K562 (cell line): Measurements from ENCODE around the gene F2RL2.

Experiments used
- JUN ChIP-seq, 2 experiments: sonication (generic) in 1 of 2; formaldehyde crosslinking in 1 of 2; IDR thresholded peaks; 2 replicates each; pipeline versions ENCODE4 v1.6.1 to v1.8.0; 2012 to 2022; ENCODE audit warnings: borderline replicate concordance in 2 of 2, mild to moderate bottlenecking in 2 of 2, improper control_type of control experiment in 1 of 2, low read depth in 1 of 2, low read length in 1 of 2, missing genetic modification reagents in 1 of 2
- RCOR1 ChIP-seq, 2 experiments: IDR thresholded peaks; 2 replicates each; pipeline ENCODE4 v1.6.1; 2012; ENCODE audit warnings: low read depth in 2 of 2, low read length in 2 of 2, borderline replicate concordance in 1 of 2, improper control_type of control experiment in 1 of 2
- ZNF143 ChIP-seq: sonication (generic); formaldehyde crosslinking; IDR thresholded peaks from 2 replicates; pipeline ENCODE4 v1.9.0; 2022; ENCODE audit warnings: mild to moderate bottlenecking, missing genetic modification reagents

DNA sequence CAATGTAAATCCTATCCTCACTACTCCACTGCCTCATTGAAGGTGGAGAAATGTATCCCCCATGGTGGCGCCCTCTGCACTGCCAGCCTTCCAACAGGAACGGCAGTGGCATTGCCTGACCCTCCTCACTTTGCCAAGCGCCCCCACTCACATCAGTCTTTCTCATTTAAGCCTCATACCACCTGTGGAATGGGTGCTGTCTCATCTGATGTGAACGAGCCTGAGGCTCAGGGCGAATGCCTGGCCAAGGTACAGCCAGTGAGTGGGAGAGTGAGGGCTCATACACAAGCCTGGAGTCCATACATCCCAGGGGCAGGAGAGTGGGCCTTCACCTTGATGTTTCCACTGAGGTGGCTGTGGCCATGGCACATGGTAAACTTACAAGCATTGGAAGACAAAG is 10.3 kb downstream of the F2RL2 start:
- TF ChIP-seq RCOR1 (IDR thresholded peaks at IDR 0.05; ENCODE audit: borderline replicate concordance in 1 of 2, low read depth in 2 of 2, low read length in 2 of 2) (no peak), JUN (IDR thresholded peaks at IDR 0.05; ENCODE audit: borderline replicate concordance, low read depth, low read length) (no peak), JUN (CRISPR knock-in tag; IDR thresholded peaks at IDR 0.05; ENCODE audit: borderline replicate concordance) (no peak), ZNF143 (CRISPR knock-in tag) (no peak)
